HG03039 (cell line): ENCODE measurements around the gene JPH2.
"Not testable (repeated sequence)": the region's sequence is repeated elsewhere in the genome, so short reads cannot be mapped to it uniquely, and the experiment has no call there.

ENCODE experiments used
- ATAC-seq: cut with Tn5 transposase; IDR thresholded peaks from one replicate; pipeline ENCODE4 v1.9.1; 2021; ENCODE audit warnings: mild to moderate bottlenecking, moderate library complexity; ENCODE audit not compliant: unreplicated experiment

JPH2 gene

DNA sequence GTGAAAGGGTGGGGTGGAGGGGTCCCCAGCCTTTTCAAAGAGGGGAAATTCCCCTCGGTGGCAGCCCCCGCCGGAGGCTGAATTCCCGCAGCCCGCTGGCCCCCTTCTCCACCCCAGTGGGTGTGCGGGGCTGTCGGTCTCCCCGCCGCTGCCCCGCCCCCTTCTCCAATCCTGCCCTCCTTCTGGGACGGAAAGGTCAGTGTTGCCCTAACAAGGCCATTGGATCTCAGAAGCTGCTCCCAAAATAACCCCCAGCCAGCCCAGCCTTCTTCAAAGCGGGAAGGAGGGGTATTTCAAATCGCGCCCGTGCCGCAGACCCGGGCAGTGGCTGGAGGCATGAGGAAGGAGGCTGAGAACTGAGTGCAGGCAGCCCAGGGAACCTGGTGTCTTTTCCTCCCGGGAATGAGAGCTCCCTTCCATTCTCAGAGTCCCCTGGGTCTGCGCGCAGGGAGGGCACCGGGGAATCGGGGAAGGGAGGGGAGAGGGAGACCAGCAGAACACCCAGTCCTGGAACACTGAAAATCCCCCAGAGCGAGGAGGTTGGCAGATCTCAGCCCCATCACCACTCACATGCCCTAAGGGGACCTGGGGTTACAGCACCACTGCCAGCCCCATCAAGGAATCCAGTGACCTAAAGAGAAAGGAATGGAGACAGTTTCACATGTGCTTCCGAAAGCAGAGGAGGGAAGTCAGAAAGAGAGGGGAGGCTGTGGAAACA lies at the start of gene JPH2:
TSS of gene JPH2 (minus strand) at position 135 of the 718 bp plus-strand sequence. CDS start 483 bp downstream, outside the sequence.
- no peak for ATAC-seq

DNA sequence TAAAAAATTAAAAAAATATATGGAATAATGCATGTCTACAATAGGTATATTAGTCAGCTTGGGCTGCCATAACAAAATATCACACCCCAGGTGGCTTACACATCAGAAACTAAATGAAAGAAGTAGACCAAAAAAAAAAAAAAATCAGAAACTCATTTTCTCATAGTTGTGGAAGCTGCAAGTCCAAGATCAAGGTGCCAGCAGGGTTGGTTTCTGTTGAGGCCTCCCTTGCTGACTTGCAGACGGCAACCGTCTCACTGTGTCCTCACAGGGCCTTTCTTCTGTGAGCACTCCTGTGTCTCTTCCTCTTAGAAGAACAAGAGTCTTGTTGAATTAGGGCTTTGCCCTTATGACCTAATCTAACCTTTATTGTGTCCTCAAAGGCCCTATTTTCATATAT lies 48.7 kb upstream of the JPH2 start:
- no peak for ATAC-seq

- no peak for ATAC-seq
These were observed 47.8 kb upstream of the JPH2 start for GRCh38 chr20:44234566-44235317.

GRCh38 chr20:44233436-44234016 lies 46.5 kb upstream of the JPH2 start:
- no peak for ATAC-seq

GRCh38 chr20:44232469-44232856 lies 45.5 kb upstream of the JPH2 start:
- not testable (repeated sequence) for ATAC-seq

GRCh38 chr20:44231713-44232468 lies 44.9 kb upstream of the JPH2 start:
- no peak for ATAC-seq

DNA sequence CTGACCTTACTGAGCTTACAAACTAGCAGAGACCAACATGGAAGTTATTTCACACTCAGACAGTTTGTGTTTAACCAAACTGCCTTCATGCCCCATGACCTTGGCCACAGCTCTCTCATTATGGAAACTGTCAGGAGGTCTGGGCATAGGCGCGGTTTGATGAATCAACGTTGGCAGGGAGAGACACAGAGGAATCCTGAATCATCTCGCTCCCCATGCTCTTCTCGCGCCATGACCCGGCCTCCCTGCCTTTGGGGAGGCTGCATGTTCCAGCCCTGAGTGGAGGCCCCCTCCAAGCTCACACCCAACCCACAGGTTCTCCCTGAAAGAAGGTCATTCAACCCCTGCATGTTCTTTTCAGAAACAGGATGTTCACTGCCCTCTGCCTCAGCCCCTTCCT lies 44.2 kb upstream of the JPH2 start:
- no peak for ATAC-seq

- ATAC-seq, result no peak
These were observed 41.7 kb upstream of the JPH2 start for GRCh38 chr20:44228465-44229258.

- no peak for ATAC-seq
These were observed 37.6 kb upstream of the JPH2 start for GRCh38 chr20:44224637-44225036.

DNA sequence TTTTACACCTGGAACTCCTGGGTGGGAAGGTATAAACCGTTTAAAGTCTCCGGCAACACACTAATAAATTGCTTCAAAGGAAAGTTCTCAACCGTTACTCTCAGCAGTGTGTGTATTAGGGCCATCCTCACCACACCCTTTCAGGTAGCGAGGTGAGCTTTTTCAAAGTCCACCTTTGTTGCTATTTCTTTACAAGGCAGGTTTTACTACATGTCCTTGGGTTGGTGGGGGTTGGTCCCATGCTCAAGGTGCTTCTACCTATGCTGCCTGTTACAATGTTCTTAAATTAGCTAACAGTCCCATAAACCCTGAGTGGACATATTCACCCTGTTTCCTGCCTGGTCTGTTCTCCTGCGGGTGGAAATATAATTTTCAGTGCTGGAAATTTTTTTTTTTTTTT lies 36.7 kb upstream of the JPH2 start:
- no peak for ATAC-seq

DNA sequence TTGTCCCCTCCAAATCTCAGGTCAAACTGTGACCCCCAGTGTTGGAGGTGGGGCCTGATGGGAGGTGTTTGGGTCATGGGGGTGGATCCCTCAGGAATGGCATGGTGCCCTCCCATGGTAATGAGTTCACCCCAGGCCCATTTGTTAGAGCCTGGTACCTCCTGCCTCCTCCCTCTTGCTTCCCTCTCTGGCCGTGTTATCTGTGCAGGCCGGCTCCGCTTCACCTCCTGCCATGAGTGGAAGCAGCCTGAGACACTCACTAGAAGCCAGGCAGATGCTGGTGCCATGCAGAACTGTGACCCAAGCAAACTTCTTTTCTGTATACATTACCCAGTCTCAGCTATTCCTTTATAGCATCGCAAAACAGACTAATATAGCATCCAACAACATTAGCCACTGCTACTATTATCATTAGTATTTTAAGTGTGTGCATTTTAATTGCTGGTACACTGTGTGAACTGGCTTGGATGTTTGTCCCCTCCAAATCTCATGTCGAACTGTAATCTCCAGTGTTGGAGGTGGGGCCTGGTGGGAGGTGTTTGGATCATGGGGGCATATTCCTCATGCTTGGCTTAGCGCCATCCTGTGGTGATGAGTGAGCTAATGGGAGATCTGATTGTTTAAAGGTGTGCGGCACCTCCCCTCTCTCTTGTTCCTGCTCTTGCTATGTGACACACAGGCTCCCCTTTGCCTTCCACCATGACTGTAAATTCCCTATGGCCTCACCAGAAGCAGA lies 35.8 kb upstream of the JPH2 start:
- no peak for ATAC-seq

DNA sequence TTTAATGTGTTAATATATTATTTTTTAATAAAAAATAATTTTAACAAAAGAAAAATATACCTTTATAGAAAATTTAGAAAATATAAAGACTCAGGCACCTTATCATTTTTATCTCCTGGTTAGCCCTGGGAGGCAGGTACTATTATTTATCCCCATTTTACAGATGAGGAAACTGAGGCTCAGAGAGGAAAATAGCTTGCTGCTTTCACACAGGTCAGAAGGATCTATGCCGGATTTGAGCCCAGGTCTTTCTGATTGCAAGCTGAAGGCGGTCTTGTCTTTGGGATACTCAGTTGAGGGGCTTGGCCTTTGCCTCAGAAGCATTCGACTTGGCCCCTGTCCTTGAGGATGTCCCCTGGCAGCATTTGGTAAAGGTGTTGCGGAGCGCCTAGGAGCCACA lies 35.0 kb upstream of the JPH2 start:
- ATAC-seq, result no peak

DNA sequence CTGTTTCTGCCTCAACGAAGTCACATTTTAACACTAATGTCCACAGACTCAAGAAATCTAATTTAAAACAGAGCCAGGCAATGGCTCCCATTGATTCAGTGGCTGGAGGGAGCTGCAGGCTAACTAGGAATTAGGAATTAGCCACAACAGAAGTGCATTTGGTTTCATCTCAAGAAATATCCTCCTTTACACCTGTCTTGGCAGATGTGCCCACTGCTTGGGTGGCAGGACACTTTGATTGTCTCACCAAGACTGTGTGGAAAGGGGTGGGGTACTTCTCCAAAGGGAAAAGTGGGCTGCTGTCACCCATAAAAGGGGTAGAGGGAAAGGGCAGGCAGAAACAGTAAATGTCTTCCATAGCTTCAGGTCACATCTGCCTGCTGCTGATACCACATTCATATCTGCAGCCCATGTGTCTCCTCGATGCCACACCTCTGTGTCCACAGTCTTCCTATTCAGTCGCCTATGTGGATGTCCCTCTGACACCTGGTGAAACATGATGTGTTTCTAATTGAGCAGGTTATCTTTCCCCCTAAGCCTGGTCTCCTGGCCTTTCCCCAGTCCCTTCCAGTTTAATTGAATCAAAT lies 34.5 kb upstream of the JPH2 start:
- no peak for ATAC-seq

GRCh38 chr20:44219791-44220190 lies 32.8 kb upstream of the JPH2 start:
- ATAC-seq, result no peak

DNA sequence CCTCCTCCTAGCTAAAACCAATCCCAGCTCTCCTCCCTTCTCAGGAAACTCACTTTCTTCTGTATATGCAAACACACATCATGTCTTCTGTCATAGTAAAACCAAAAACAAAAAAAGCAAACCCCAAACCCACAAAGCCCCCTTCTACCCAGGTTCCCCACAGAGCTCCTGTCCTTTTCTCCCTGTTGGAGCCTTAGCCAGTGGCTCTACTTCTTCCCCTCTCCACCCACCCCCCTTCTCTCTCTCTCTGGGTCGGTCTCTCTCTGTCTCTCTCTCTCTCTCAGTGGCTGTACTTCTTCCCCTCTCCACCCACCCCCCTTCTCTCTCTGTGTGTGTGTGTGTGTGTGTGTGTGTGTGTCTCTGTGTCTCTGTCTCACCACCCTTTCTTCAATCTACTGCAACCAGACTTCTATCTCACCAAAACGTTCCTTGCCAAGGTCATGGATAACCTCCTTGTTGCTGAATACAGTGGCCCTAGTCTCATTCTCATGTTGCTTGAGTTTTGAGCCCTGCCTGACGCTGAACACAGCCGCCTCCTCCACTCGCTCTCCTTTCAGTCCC lies 32.3 kb upstream of the JPH2 start:
- ATAC-seq, result no peak

DNA sequence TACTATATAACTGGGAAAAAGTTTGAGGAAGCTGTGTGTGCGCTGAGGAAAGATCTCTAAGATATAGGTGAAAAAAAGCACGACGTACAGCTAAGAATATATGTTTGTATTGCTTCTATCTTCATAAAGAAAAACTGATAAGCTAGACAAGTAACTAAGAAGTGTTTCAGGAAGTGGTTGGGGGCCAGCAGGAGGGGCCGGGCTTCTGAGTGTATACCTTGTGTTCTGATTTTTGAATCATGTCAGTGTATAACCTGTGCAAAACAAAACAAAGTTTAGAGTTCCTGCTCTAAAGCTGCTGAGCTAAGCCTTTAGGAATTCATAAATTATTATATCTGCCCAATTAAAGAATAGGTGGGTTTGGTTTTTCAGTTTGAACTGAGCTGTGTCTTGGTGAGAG lies 31.5 kb upstream of the JPH2 start:
- no peak for ATAC-seq

DNA sequence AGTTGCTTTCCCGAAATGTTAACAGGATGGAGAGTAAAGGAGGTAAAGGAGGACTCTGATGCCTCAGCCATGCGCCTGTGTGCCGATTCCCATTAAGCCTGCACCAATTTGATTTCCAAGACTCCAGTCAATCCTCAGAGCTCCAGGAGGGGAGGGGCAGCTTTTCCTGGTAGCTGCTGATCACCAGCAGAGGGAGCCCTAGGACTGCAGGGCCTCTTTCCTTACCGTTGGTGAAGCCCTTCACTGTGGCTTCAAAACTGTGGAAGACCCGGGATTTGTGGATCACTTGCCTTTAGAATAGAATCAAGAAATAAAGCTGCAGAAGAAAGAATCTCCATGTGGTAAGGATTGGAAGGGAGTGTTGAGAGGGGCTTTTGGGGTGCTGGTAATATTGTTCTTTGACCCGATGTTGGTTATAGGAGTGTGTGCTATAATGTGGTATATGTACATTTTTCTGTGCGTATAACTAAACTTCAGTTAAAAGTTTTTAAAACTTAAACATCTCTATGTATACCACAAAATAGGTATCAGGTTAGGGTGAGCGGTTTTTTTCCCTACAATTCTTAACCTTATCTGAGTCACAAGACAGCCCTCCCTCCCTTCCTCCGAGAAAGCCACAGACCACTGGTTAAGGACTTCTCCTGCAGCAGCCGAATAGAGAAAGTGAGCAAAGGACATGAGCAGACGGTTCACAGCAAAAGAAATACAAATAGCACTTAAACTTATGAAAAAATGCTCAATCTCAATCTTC lies 30.5 kb upstream of the JPH2 start:
- no peak for ATAC-seq

GRCh38 chr20:44215125-44215524 lies 28.1 kb upstream of the JPH2 start:
- ATAC-seq, result no peak

DNA sequence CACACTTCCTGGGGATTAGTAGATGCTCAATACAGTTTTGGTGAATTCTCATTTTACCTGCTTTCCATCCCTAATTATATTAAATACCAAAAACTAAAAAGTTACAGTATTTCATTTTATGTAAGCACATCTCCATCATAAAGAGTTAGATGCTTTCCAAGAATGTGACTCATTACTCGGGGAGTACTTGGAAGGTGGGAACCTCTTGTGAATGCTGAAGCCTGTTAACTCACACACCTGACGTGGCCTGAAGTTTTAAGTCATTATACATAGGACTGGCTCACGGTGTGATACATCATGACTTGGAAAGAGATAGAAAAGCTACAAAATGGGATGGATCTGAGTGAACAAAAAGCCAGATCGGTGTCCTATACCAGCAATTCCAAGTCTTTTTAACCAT lies 25.8 kb upstream of the JPH2 start:
- ATAC-seq, result no peak
